Measurements from ENCODE around the gene LUM. TPM values are rescaled to one million over a fixed set of nuclear protein-coding genes. Genes with fewer than 3 reads are reported as not detected.

Gene LUM
- total and polyA plus RNA-seq, 10 donors: 2.6 to 52.5 (median 7.6) TPM

DNA sequence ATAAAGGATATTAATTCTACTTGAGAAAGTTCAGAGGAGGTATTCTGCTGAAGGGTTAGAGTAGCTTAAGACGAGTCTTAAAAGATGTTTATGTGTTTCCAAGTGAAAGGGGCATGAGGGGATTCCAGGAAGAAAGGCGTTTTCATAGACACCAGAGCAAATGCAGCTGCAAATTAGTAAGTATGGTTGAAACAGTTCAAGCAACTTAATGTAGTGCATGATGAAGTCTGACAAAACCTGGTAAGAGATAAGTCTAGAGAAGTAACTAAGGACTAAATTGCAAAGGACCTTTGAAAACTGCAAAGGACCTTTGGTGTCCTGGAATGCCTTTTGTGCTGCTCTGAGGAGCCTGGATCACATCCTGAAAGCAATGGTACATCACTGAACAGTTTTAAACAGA lies 11.5 kb downstream of the LUM start:
- Histone ChIP-seq H3K9me3 (no peaks in the 10 kb centered on the region), H3K4me1 (no peaks in the 10 kb centered on the region), H3K27ac (no peak overlapping the region), H3K36me3 (no peaks in the 10 kb centered on the region), H3K27me3 (replicated peaks in 1 of 7) (no peaks in the 10 kb centered on the region), H3K4me3 (no peak overlapping the region)
- WGBS, 5 donors: 52 to 78% (median 69%) methylated on average over 2 of the region's 2 CpGs
- intact Hi-C loops (cut with DNase I; ENCODE audit: low total_unique reads): no loop called here
- no peak for DNase-seq
- TF ChIP-seq, protein P1, sequence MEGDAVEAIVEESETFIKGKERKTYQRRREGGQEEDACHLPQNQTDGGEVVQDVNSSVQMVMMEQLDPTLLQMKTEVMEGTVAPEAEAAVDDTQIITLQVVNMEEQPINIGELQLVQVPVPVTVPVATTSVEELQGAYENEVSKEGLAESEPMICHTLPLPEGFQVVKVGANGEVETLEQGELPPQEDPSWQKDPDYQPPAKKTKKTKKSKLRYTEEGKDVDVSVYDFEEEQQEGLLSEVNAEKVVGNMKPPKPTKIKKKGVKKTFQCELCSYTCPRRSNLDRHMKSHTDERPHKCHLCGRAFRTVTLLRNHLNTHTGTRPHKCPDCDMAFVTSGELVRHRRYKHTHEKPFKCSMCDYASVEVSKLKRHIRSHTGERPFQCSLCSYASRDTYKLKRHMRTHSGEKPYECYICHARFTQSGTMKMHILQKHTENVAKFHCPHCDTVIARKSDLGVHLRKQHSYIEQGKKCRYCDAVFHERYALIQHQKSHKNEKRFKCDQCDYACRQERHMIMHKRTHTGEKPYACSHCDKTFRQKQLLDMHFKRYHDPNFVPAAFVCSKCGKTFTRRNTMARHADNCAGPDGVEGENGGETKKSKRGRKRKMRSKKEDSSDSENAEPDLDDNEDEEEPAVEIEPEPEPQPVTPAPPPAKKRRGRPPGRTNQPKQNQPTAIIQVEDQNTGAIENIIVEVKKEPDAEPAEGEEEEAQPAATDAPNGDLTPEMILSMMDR (IDR thresholded peaks at IDR 0.05 in 8 of 11, conservative IDR thresholded peaks at IDR 0.05 in 3 of 11): no peak
- TF ChIP-seq POLR2A (IDR thresholded peaks at IDR 0.05) (no peak), POLR2AphosphoS5 (IDR thresholded peaks at IDR 0.05) (no peak)

DNA sequence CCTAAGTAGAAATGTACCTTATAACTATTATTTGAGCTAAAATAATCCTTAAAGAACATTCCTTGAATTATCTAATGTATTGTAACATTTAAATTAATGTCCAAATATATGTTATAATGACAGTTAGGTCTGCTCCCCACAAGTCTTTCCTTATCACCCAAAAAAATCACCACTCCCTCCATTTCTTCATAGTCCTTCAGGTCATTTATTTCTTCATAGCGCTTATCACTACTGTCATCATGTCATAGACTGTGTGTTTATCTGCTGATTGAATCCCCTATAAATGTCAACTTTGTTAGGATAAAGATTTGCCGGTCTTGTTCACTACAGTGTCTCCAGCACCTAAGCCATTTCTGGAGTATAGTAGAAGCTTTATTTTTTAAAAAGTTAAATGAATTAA lies 12.0 kb downstream of the LUM start:
- TF ChIP-seq POLR2A (IDR thresholded peaks at IDR 0.05) (no peak), POLR2AphosphoS5 (IDR thresholded peaks at IDR 0.05) (no peak)
- TF ChIP-seq, protein P1 (IDR thresholded peaks at IDR 0.05 in 8 of 11, conservative IDR thresholded peaks at IDR 0.05 in 3 of 11): no peak
- Histone ChIP-seq H3K36me3 (no peaks in the 10 kb centered on the region), H3K4me1 (no peaks in the 10 kb centered on the region), H3K4me3 (no peak overlapping the region), H3K9me3 (no peaks in the 10 kb centered on the region), H3K27me3 (replicated peaks in 1 of 7) (no peaks in the 10 kb centered on the region), H3K27ac (no peak overlapping the region)
- intact Hi-C loops (cut with DNase I; ENCODE audit: low total_unique reads): no loop called here
- WGBS, 5 donors: 43 to 50% (median 45%) methylated on average over 2 of the region's 2 CpGs
- DNase-seq: no peak

DNA sequence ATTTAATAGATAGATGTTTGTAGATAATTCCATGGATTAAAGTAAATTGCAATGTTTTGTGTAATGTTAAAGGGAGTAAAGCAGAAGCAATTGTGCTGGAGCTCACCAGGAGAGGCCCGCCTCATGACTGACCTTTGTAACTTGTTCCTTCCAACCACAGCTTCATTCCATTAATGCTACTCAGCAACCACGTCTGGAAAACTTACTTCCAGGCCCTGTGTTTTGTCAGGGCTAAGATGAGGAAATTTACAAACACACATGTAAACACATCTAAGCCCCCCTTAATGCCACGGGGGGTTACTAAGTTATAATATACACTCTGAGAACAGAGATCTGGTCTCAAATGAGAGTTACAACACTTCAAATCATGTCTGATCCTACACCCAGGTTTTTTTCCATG lies 12.4 kb downstream of the LUM start:
- intact Hi-C loops (cut with DNase I; ENCODE audit: low total_unique reads): no loop called here
- TF ChIP-seq POLR2AphosphoS5 (IDR thresholded peaks at IDR 0.05) (no peak), POLR2A (IDR thresholded peaks at IDR 0.05) (no peak)
- TF ChIP-seq, protein P1 (IDR thresholded peaks at IDR 0.05 in 8 of 11, conservative IDR thresholded peaks at IDR 0.05 in 3 of 11): no peak
- WGBS, 5 donors: 28 to 69% (median 38%) methylated on average over 3 of the region's 3 CpGs
- no peaks in the 10 kb centered on the region for H3K9me3 ChIP-seq
- DNase-seq: no peak
- no peak overlapping the region for H3K4me3 ChIP-seq
- H3K36me3 ChIP-seq: no peaks in the 10 kb centered on the region
- no peak overlapping the region for H3K27ac ChIP-seq
- no peaks in the 10 kb centered on the region for H3K27me3 ChIP-seq (replicated peaks in 1 of 7)
- no peaks in the 10 kb centered on the region for H3K4me1 ChIP-seq

DNA sequence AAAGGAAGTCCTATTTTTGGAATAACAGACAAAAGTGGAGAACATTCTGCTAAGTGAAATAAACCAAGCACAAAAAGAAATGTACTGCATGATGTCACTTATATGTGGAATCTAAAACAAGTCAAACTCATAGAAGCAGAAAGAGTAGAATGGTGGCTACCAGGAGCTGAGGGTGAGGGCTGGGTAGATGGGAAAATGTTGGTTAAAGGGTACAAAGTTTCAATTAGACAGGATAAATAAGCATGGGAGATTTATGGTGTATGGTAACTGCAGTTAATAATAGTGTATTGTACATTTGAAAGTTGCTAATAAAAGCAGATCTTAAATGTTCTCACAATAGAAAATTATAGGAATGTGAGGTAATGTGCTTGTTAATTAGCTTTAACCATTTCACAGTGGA lies 12.8 kb downstream of the LUM start:
- no peak overlapping the region for H3K27ac ChIP-seq
- TF ChIP-seq, protein P1 (IDR thresholded peaks at IDR 0.05 in 8 of 11, conservative IDR thresholded peaks at IDR 0.05 in 3 of 11): no peak
- TF ChIP-seq POLR2A (IDR thresholded peaks at IDR 0.05) (no peak), POLR2AphosphoS5 (IDR thresholded peaks at IDR 0.05) (no peak)
- H3K9me3 ChIP-seq: no peaks in the 10 kb centered on the region
- no peak for DNase-seq
- H3K27me3 ChIP-seq (replicated peaks in 1 of 7): no peaks in the 10 kb centered on the region
- no peaks in the 10 kb centered on the region for H3K36me3 ChIP-seq
- no peak overlapping the region for H3K4me3 ChIP-seq
- intact Hi-C loops (cut with DNase I; ENCODE audit: low total_unique reads): no loop called here
- H3K4me1 ChIP-seq: no peaks in the 10 kb centered on the region
